K562 (cell line): ENCODE data around the gene TMEM92. TPM values are rescaled to one million over a fixed set of nuclear protein-coding genes. Genes with fewer than 3 reads are reported as not detected.

ENCODE experiments used
- ARID2 ChIP-seq: fragments of 450-650 bp; IDR thresholded peaks from 2 replicates; pipeline ENCODE4 v1.6.1; 2017; ENCODE audit warnings: antibody characterized with exemption, mild to moderate bottlenecking
- ATF7 ChIP-seq: fragments of 450-650 bp; IDR thresholded peaks from 2 replicates; pipeline ENCODE4 v1.7.1; 2014; ENCODE audit warnings: mild to moderate bottlenecking, moderate library complexity
- BMI1 ChIP-seq: fragments of 150-350 bp; IDR thresholded peaks from 2 replicates; pipeline ENCODE4 v1.6.1; 2014; ENCODE audit warnings: low read length
- CREB1 ChIP-seq, 2 experiments: sonication (generic) in 1 of 2; formaldehyde crosslinking in 1 of 2; IDR thresholded peaks; 2 replicates each; pipeline versions ENCODE4 v1.6.1 to v1.8.0; 2012 to 2022; ENCODE audit warnings: inconsistent platforms in 1 of 2, mild to moderate bottlenecking in 1 of 2, missing genetic modification reagents in 1 of 2, moderate library complexity in 1 of 2
- HDAC1 ChIP-seq, 2 experiments: fragments of 450-650 bp; IDR thresholded peaks; 2 replicates each; pipeline ENCODE4 v1.6.1; 2016 to 2017; ENCODE audit warnings: inconsistent platforms in 1 of 2, mild to moderate bottlenecking in 1 of 2, moderate library complexity in 1 of 2
- KAT8 ChIP-seq: fragments of 450-650 bp; IDR thresholded peaks from 2 replicates; pipeline ENCODE4 v1.6.1; 2016; ENCODE audit warnings: low read depth, mild to moderate bottlenecking
- NCOA4 ChIP-seq: fragments of 450-650 bp; IDR thresholded peaks from 2 replicates; pipeline ENCODE4 v1.6.1; 2018; ENCODE audit warnings: mild to moderate bottlenecking; ENCODE audit not compliant: partially characterized antibody
- NONO ChIP-seq, 2 experiments: fragments of 200-400 bp in 1 of 2; fragments of 450-650 bp in 1 of 2; formaldehyde crosslinking in 1 of 2; IDR thresholded peaks; 2 replicates each; pipeline ENCODE4 v1.6.1; 2017; ENCODE audit warnings: low read depth in 2 of 2, mild to moderate bottlenecking in 2 of 2, moderate library complexity in 2 of 2, low read length in 1 of 2
- RB1 ChIP-seq: fragments of 450-650 bp; IDR thresholded peaks from 2 replicates; pipeline ENCODE4 v1.6.1; 2017; ENCODE audit warnings: low read depth, mild to moderate bottlenecking
- SMARCC2 ChIP-seq: fragments of 450-650 bp; IDR thresholded peaks from 2 replicates; pipeline ENCODE4 v1.6.1; 2017; ENCODE audit warnings: antibody characterized with exemption, moderate library complexity, mild to moderate bottlenecking, low read depth
- SPI1 ChIP-seq: IDR thresholded peaks from 2 replicates; pipeline ENCODE4 v1.6.1; 2011; ENCODE audit warnings: low read depth, low read length, control low read depth, borderline replicate concordance
- SREBF1 ChIP-seq: fragments of 150-350 bp; IDR thresholded peaks from 2 replicates; pipeline ENCODE4 v1.6.1; 2014; ENCODE audit warnings: antibody characterized with exemption, low read depth, low read length, borderline replicate concordance
- ZNF212 ChIP-seq: fragments of 450-650 bp; formaldehyde crosslinking; IDR thresholded peaks from 2 replicates; pipeline ENCODE4 v1.4.0; 2020; ENCODE audit warnings: mild to moderate bottlenecking
- ZNF551 ChIP-seq: fragments of 250-450 bp; sonication (Bioruptor Pico); IDR thresholded peaks from 2 replicates; pipeline ENCODE4 v1.5.0; 2021; ENCODE audit warnings: mild to moderate bottlenecking, moderate library complexity
- polyA plus RNA-seq, 8 experiments: library from polyadenylated mRNA; depleted of rRNA in 4 of 8; stranded (reverse) in 5 of 8; unstranded in 3 of 8; fragments of >200 nt; fragmentation: Nextera tagmentation in 2 of 8; fragmentation: Illumina TruSeq in 1 of 8; extraction: Ambion mirVana in 2 of 8; extraction: Trizol in 1 of 8; gene quantifications; 2 replicates each; pipeline versions ENCODE4 v1.2.1 to v1.2.3, GENCODE V29; 2011 to 2014; ENCODE audit warnings: inconsistent platforms in 1 of 8, missing spikeins in 1 of 8
- total RNA-seq, 7 experiments: library from RNA; depleted of rRNA in 6 of 7; stranded (reverse); fragments of >200 nt in 6 of 7; fragmentation: Illumina TruSeq in 2 of 7; extraction: Trizol in 2 of 7; gene quantifications; 2 replicates each; pipeline versions ENCODE4 v1.2.1 to v1.2.3, GENCODE V29; 2011 to 2021; ENCODE audit warnings: low replicate concordance in 1 of 7

Gene TMEM92
- total and polyA plus RNA-seq, 9 of the 15 experiments (the other 6 are each of a cell fraction or from before 2014, with no cell fraction given), result 0.14 to 2.1 (median 0.40) TPM

DNA sequence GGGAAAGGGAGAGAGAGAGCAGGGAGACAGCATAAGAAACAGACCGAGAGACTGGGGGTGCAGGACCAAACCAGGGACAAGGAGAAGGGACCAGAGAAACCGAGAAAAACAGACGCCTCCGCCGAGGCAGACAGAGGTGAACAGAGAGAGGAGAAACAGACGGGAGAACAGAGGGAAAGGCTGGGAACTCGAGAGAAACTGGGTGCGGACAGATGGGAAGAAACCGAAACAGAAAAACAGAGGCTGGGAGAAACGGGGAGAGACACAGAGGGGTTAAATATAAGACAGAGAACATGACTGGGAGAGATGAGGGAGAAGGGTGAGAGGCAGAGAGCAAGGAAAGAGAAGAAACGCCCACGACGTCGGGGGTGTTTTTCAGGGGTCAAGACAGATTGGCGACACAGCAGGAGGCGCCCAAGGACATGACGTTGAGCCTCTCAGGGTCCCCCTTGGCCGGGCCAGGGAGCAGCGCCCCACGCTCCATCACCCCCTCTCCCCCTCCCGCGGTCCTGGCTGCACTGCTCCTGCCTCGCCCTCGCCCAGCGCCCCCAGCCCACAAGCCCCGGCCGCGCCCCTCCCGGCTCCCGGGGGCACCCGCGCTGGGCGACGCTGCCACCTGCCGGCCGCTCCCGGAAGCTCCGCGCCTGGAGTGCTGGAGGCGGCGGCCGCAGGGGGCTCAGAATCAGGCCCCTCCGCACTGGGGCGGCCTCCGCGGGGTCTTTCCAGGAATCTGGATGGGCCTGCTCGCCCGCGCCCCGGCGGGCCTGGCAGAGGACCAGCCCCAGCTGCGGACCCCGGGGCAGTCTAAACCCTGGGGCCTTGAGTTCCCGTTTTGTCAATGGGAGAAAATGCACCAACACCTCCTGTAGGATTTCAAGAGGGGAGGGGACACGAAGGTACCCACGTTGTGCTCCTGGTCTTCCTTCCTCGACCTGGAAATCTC is 1.3 kb upstream of the TMEM92 start (continued):
- TF ChIP-seq CREB1 (IDR thresholded peaks at IDR 0.05) (no peak), CREB1 (CRISPR knock-in tag; IDR thresholded peaks at IDR 0.05) (no peak), RB1 (peak; percentile 72), ARID2 (0 out of 2 replicates have a peak, but pooled peaks have one; percentile 6), SPI1 (peak; percentile 35; the same call in 1 of the 2 replicates), HDAC1 (IDR thresholded peaks at IDR 0.05) (0 out of 4 replicates have a peak, but pooled peaks of 1 of the 2 experiments have one; percentile 49), SREBF1 (no peak), ZNF551 (CRISPR knock-in tag) (no peak), KAT8 (peak; percentile 17; the same call in 1 of the 2 replicates), ATF7 (0 out of 2 replicates have a peak, but pooled peaks have one; percentile 27), SMARCC2 (no peak), NCOA4 (no peak), ZNF212 (CRISPR knock-in tag) (no peak), NONO (IDR thresholded peaks at IDR 0.05; ENCODE audit: low read depth in 2 of 2, low read length in 1 of 2) (no peak), BMI1 (no peak)
